GM18858 (cell line): ENCODE measurements around the gene MYT1.

Experiments used
- ATAC-seq: cut with Tn5 transposase; IDR thresholded peaks from one replicate; pipeline ENCODE4 v1.9.1; 2021; ENCODE audit not compliant: unreplicated experiment

Gene MYT1

DNA sequence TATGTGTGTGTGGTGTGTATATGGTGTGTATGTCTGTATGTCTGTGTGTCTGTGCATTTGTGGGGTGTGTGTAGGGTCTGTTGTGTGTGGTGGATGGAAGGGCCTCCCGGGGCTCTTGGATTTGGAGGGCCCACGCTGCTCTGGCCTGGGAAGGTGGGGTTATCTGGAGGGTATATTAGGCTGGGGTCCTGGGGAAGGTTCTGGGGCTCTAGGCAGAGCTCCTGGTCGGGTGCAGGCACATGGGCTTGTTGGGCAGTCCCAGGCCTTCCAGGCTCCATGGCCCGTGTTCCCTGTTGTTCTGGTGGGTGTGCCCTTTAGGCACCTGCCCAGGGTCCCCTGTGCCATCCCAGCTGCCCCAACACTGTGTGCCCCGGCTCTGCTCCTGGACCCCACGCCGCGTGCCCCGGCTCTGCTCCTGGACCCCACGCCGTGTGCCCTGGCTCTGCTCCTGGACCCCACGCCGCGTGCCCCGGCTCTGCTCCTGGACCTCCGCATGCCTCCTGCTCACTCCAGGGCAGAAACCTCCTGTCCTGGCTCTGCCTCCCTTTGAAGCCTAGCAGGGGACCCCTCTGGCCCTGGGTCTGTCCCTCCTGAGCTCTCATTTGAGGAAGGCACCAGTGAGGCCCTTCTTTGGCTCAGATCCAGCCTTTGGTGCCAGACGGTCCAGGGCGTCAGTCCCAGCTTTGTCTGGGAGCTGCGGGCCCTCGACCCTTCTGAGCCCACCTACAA, 10.2 kb upstream of the MYT1 start:
- no peak for ATAC-seq

- no peak for ATAC-seq
Observed at GRCh38 chr20:64154590-64155257, 9.5 kb upstream of the MYT1 start.

- no peak for ATAC-seq
Observed at GRCh38 chr20:64155258-64156135, 8.8 kb upstream of the MYT1 start.

- no peak for ATAC-seq
Observed at GRCh38 chr20:64156136-64156885, 7.9 kb upstream of the MYT1 start.

GRCh38 chr20:64156886-64157875, 7.1 kb upstream of the MYT1 start:
- no peak for ATAC-seq

- no peak for ATAC-seq
Observed at GRCh38 chr20:64157878-64158277, 6.4 kb upstream of the MYT1 start.

- ATAC-seq = no peak
Observed at GRCh38 chr20:64158346-64159285, 5.6 kb upstream of the MYT1 start.

- no peak for ATAC-seq
Observed at GRCh38 chr20:64159286-64159680, 5.0 kb upstream of the MYT1 start.

DNA sequence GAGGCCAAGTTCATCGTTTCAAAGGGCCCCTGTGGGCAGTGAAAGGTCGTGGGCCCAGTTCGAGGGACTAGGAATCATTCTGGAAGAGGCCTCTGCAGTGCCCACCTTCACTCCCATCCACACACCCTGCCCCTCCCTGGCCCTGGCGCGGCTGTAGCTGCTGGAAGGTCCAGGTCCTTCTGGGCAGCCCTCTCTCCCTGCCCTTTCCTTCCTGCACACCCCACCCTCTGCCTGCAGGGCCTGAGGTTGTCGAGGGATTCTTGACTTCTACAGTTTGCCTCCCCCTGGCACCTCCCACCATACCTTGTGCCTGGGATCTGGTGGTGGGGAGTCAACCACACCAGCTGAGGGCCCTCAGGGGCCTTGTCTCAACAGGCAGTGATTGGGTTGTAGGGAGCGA, 4.5 kb upstream of the MYT1 start:
- ATAC-seq = no peak

DNA sequence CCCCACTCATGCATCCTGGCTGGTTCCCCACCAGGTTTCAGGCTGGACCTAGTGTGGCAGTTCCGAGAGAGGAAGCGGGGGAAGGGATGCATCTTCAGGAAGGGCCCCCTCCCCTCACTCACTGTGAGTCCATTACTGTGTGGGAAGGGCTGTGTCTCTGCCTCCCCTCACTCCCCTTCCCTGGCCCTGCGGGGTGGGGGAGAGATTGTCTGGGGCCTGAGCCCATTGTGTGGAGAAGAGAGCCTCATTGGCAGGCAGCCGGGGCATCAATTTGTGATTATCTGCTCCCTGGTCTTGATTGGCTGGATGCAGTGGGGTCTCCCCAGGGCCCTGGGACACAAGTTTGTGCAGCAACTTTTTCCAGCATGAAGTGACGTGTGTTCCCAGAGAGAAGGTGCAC, 4.1 kb upstream of the MYT1 start:
- ATAC-seq = no peak

DNA sequence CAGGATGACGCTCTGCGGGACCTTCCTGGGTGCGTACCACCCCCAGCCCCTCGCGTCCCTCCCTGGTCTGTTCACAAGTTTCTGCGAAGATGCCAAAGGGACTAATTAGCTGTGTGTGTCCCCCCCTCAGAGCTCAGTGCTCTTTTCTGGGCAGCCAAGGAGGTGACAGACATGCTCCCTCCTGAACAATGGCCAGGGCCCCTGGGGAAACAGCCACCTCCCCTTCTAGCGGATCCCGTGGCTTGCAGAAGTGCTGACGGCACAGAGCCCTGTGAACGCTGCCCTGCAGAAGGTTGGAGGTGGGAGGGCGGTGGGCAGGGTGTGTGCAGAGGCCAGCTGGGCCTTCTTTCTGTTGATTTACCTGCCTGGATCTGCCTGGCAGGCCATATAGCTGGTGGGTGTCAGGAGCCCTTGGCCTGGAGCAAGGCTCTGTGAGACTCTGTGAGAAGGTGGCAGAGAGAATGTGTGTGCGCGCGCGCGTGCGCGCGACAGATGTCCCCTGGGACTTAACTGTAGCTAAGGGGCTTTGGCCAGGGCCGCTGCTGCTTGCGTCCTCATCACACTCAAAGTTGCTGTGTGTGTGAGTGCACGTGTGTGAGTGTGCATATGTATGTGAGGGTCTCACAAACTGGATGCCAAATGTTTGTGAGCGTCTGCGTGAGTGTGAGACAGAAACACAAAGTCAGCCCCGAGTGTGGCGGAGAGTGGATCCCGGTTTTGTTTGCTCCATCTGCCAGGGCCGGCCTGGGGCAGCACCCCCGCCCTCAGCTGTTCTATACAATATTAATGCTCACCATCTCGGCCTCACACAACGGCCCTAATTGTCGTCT, 3.5 kb upstream of the MYT1 start:
- no peak for ATAC-seq

DNA sequence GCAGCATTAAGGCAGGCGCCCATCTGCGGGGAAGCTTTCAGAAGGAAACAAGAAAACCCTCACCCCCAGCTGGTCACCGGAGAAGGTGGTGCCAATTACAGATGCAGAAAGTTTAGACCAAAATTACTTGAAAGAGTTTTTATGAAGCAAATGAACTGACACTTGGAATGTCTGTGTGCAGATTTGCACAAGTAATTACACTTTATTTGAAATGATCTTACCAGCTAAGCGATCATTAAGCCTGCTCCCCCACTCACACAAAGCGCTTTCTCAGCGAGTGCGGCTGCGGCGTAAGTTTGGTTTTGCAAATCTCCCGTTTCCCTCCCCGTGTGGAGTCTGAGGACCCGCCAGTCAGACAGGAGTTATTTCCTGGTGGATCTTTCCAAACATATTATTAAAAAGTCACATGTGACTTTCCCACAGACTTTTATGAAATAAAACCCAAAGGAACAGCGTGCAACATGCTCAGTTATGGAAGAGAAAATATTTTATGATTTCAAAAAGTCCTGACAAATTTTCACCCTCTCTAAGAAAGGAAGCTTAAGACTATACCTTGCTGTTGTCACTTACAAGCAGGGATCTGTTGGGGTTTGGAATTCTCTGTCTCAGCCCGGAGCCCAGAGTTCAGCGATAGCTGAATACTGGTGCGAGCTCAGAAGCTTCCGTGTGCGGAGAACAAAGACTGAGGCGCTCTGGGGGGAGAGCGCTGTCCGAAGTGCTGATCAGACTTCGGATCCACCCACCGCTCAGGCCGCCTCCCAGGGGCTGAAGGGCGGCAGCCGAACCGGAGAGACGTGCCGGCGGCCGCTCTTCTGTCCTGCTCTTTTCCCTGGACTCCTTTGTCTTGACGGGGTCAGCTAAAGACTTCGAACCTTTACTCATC, 2.7 kb upstream of the MYT1 start:
- no peak for ATAC-seq

GRCh38 chr20:64162239-64162910, 1.9 kb upstream of the MYT1 start:
- ATAC-seq = no peak

DNA sequence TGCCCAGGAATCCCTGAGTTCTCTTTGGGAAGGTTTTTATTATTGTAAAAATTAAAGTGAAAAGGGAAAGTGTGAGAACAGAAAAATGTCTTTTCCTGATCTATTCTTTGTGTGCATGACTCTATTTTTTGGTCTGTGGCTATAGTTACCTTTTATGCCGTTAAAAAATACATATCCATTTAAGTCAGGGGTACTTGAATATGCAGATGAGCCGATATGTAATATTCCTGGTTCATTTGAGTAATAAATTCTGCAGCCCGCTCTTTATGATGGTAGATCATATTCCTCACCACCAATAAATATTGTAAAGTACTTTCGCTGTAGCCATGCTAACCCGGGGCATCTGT, 503 bp upstream of the MYT1 start:
- no peak for ATAC-seq

- no peak for ATAC-seq
Observed at GRCh38 chr20:64165866-64166600, 1.8 kb downstream of the MYT1 start.
